Mucosa of descending colon (tissue), 3 donors: ENCODE data around the gene ADIRF. TPM values are rescaled to one million over a fixed set of nuclear protein-coding genes. Genes with fewer than 3 reads are reported as not detected.
A peak's percentile ranks its signal among the peaks of the same experiment; 100 is the strongest.

Source experiments
- ATAC-seq: fragments of 200-7000 bp; cut with Tn5 transposase; one replicate; pipeline ENCODE4 v1.9.1; 2020; ENCODE audit warnings: mild to moderate bottlenecking, moderate library complexity
- DNase-seq, 3 donors: peaks; one replicate each; pipeline ENCODE4 v3.0.0-alpha.2; 2020
- H3K36me3 ChIP-seq: fragments of 200-600 bp; one replicate; pipeline ENCODE4 v1.8.0; 2021; ENCODE audit warnings: low read depth, mild to moderate bottlenecking
- H3K4me1 ChIP-seq: fragments of 200-600 bp; one replicate; pipeline ENCODE4 v1.8.0; 2021; ENCODE audit warnings: low read depth, mild to moderate bottlenecking
- H3K4me3 ChIP-seq: fragments of 200-600 bp; one replicate; pipeline ENCODE4 v1.8.0; 2021; ENCODE audit warnings: mild to moderate bottlenecking
- H3K9me3 ChIP-seq: fragments of 200-600 bp; one replicate; pipeline ENCODE4 v1.8.0; 2021; ENCODE audit warnings: mild to moderate bottlenecking
- CTCF ChIP-seq: fragments of 200-600 bp; IDR thresholded peaks from one replicate; pipeline ENCODE4 v1.8.0; 2022; ENCODE audit warnings: antibody characterized with exemption, mild to moderate bottlenecking
- intact Hi-C, 2 donors: fragments of 100-400 bp; cut with DNase I in 1 of 2; cut with micrococcal nuclease in 1 of 2; formaldehyde crosslinking; loops; one replicate each; pipeline versions ENCODE4 v1.11.0 to v1.11.1; 2022; cut with DNase I, micrococcal nuclease
- total RNA-seq, 3 donors: library from RNA; stranded (reverse); fragmentation: NEBNext Ultra II Directional in 2 of 3; extraction: Animal tissue kit (Norgen Biotek cat#: 25700) in 2 of 3; gene quantifications; one replicate each; pipeline versions ENCODE4 v1.2.1 to v1.2.4, GENCODE V29; 2021 to 2023
- donor health status: DM: no; HTN: no; CAD: no; lungs with moderate emphysema.
- donor health status: DM: no; HTN: no; CAD: no.
- donor health status: DM: no; HTN: yes; CAD: no.

Gene ADIRF
- total RNA-seq, 3 donors from 2014 or later: 48.6 to 127 (median 90.6) TPM

- no peaks in the 10 kb centered on the region for H3K9me3 ChIP-seq
- ATAC-seq (no peak), DNase-seq (no peak)
- H3K36me3 ChIP-seq: no peaks in the 10 kb centered on the region
- TF ChIP-seq CTCF: no peak
- intact Hi-C loops: no loop called here
- peaks cover 30% of the 10 kb centered on the region for H3K4me1 ChIP-seq
- H3K4me3 ChIP-seq: no peak overlapping the region
These were observed 2.2 kb upstream of the ADIRF start for GRCh38 chr10:86965986-86966654.

DNA sequence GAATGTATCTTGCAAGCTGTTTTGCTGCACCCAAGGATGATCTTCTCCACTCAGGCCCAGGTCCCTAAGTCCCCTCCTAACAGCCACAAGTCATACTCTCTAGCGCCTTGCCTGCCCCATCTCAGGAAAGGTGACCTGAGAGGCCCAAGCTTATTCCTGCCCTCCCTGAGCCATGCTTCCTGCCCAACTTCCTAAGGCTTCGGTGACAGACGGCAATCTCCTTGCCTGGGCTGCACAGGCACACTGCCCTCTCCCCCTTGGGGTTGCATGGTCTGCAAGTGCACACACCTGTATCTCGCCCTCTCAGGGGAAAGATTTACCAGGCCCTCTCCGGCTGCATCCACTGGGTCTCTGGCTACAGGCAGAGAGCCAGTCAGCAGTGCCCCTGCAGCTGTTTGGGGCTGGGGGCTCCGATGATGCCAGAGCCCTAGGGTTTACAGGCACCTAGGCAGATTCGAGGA is 771 bp upstream of the ADIRF start:
- ATAC-seq (no peak), DNase-seq (no peak)
- H3K36me3 ChIP-seq: no peaks in the 10 kb centered on the region
- TF ChIP-seq CTCF: no peak
- H3K4me3 ChIP-seq: no peak overlapping the region
- H3K4me1 ChIP-seq: peaks cover 35% of the 10 kb centered on the region
- H3K9me3 ChIP-seq: no peaks in the 10 kb centered on the region
- intact Hi-C loops: no loop called here

DNA sequence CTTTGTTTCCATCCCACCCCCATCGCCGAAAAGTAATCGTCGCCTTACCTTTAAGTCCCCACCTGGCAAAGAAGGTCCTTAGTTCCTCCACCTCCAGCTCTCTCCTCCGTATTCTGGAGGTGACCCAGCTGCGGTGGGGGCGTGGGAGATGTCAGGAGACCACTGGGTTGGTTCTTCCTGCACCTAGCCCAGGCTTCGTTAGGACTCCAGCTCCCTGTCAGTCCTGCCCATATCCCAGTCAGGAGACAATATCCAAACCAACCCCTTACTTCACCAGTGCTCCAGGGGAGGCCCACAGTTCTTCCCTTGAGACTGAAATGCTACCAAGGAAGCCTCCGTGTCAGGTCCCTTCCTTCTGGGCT is 693 bp downstream of the ADIRF start:
- Histone ChIP-seq H3K9me3 (no peaks in the 10 kb centered on the region), H3K36me3 (no peaks in the 10 kb centered on the region), H3K4me3 (no peak overlapping the region), H3K4me1 (peaks cover 35% of the 10 kb centered on the region)
- no peak for DNase-seq
- no peak for TF ChIP-seq CTCF
- ATAC-seq: no peak
- intact Hi-C loops: no loop called here

- TF ChIP-seq CTCF: no peak
- ATAC-seq (no peak), DNase-seq (no peak)
- Histone ChIP-seq H3K4me1 (peaks cover 35% of the 10 kb centered on the region), H3K4me3 (no peak overlapping the region), H3K36me3 (no peaks in the 10 kb centered on the region), H3K9me3 (no peaks in the 10 kb centered on the region)
- intact Hi-C loops: no loop called here
These were observed 1.2 kb downstream of the ADIRF start for GRCh38 chr10:86969421-86970041.

DNA sequence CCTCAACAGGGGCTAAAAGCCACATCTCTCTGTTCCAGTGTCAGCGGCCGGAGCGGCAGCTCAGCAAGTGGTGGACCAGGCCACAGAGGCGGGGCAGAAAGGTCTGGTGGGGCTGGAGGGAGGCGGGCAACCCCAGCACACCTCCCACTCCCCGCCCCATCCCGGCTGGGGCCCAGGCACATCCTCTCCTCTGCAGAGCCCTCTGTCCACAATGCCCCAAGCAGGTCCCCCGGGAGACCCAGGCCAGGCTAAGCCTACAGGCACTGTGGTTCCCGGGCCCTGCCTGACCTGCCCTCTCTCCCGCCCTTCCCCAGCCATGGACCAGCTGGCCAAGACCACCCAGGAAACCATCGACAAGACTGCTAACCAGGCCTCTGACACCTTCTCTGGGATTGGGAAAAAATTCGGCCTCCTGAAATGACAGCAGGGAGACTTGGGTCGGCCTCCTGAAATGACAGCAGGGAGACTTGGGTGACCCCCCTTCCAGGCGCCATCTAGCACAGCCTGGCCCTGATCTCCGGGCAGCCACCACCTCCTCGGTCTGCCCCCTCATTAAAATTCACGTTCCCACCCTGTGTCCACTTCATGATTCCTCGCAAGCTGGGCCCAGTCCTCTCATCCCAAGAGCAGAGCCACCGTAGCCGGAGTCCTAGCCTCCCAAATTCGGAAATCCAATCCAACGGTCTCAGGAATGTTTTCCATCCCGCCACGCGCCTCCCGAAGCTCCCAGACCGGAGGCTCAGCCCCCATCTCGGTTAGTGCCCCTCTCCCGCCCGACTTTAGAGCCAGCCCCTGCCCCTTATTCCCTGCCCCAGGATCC is 2.1 kb downstream of the ADIRF start:
- Histone ChIP-seq H3K36me3 (no peaks in the 10 kb centered on the region), H3K9me3 (no peaks in the 10 kb centered on the region), H3K4me1 (peaks cover 35% of the 10 kb centered on the region), H3K4me3 (peak overlapping the region; percentile 9)
- ATAC-seq (no peak), DNase-seq (peak; percentile 51 to 83 (median 68))
- no peak for TF ChIP-seq CTCF
- intact Hi-C loops: no loop called here
